ENCODE measurements around the gene ZMYM3.

DNA sequence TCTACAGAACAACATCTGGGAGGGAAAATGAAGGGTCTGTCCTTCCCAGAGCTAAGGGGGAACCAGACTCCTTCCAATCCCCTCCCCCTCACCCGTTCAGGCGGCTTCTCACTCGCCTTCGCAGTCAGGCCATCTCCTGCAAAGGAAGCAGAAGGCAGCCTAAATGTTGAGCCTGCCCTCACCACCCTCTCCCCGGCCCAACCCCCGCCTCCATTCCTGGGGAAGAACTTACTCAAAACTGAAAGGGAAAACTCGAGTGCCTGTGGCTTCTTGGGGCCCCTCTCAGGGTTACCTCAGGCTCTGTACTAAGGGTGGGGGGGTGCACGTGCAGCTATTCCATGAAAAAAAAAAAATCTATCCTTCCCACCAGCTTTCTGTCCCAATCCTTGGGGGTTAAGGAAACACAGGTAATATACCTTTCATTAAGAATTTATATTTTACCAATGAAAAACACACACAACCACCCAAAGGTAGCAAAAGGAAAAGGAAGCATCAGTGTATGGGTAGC, 2.4 kb downstream of the ZMYM3 start:
- TF ChIP-seq CTCF (conservative IDR thresholded peaks at IDR 0.05; ENCODE audit: low read length) (no peak), EZH2phosphoT487 (IDR thresholded peaks at IDR 0.05; ENCODE audit: borderline replicate concordance, low read depth, low read length) (no peak)
